HepG2 (cell line): ENCODE measurements around the gene BOLL. TPM values are rescaled to one million over a fixed set of nuclear protein-coding genes. Genes with fewer than 3 reads are reported as not detected.
A peak's percentile ranks its signal among the peaks of the same experiment; 100 is the strongest.

Experiments used
- ARID4A ChIP-seq: sonication (generic); formaldehyde crosslinking; IDR thresholded peaks from 2 replicates; pipeline ENCODE4 v1.5.0; 2020; ENCODE audit warnings: mild to moderate bottlenecking, missing genetic modification reagents, borderline replicate concordance
- FOXO4 ChIP-seq: sonication (generic); formaldehyde crosslinking; conservative IDR thresholded peaks from 2 replicates; pipeline ENCODE4 v1.8.1; 2023; ENCODE audit warnings: missing genetic modification reagents
- HDAC2 ChIP-seq: sonication (generic); formaldehyde crosslinking; IDR thresholded peaks from 2 replicates; pipeline ENCODE4 v1.4.0; 2020; ENCODE audit warnings: missing genetic modification reagents
- KAT2B ChIP-seq: fragments of 150-350 bp; IDR thresholded peaks from 2 replicates; pipeline ENCODE4 v1.6.1; 2014; ENCODE audit warnings: low read depth, low read length, borderline replicate concordance
- MAF1 ChIP-seq: sonication (generic); formaldehyde crosslinking; IDR thresholded peaks from 2 replicates; pipeline ENCODE4 v1.5.0; 2020; ENCODE audit warnings: missing genetic modification reagents, borderline replicate concordance
- MLLT10 ChIP-seq: sonication (generic); formaldehyde crosslinking; IDR thresholded peaks from 2 replicates; pipeline ENCODE4 v1.4.0; 2020; ENCODE audit warnings: missing genetic modification reagents
- NFIB ChIP-seq: sonication (generic); formaldehyde crosslinking; IDR thresholded peaks from 2 replicates; pipeline ENCODE4 v1.9.0; 2021; ENCODE audit warnings: missing genetic modification reagents, mild to moderate bottlenecking, borderline replicate concordance
- NPAS2 ChIP-seq: sonication (generic); formaldehyde crosslinking; IDR thresholded peaks from 2 replicates; pipeline ENCODE4 v1.8.0; 2022; ENCODE audit warnings: mild to moderate bottlenecking, missing genetic modification reagents, borderline replicate concordance
- POLR2AphosphoS2 ChIP-seq: IDR thresholded peaks from 2 replicates; pipeline ENCODE4 v1.6.1; 2011; ENCODE audit warnings: low read depth, low read length, improper control_type of control experiment
- PRDM4 ChIP-seq: sonication (generic); formaldehyde crosslinking; IDR thresholded peaks from 2 replicates; pipeline ENCODE4 v1.9.0; 2021; ENCODE audit warnings: missing genetic modification reagents, borderline replicate concordance
- RORA ChIP-seq: sonication (generic); formaldehyde crosslinking; IDR thresholded peaks from 2 replicates; pipeline ENCODE4 v1.5.0; 2020; ENCODE audit warnings: mild to moderate bottlenecking, missing genetic modification reagents, moderate library complexity
- SNAPC2 ChIP-seq: sonication (generic); formaldehyde crosslinking; IDR thresholded peaks from 2 replicates; pipeline ENCODE4 v1.8.1; 2022; ENCODE audit warnings: mild to moderate bottlenecking, missing genetic modification reagents
- U2AF2 ChIP-seq: fragments of 200-400 bp; formaldehyde crosslinking; IDR thresholded peaks from 2 replicates; pipeline ENCODE4 v1.6.1; 2017; ENCODE audit warnings: low read depth, mild to moderate bottlenecking, low read length
- ZFAT ChIP-seq: sonication (generic); formaldehyde crosslinking; conservative IDR thresholded peaks from 2 replicates; pipeline ENCODE4 v1.8.1; 2023; ENCODE audit warnings: missing genetic modification reagents, inconsistent platforms
- ZKSCAN5 ChIP-seq: sonication (generic); formaldehyde crosslinking; IDR thresholded peaks from 2 replicates; pipeline ENCODE4 v1.5.1; 2020; ENCODE audit warnings: mild to moderate bottlenecking, missing genetic modification reagents
- ZNF317 ChIP-seq: sonication (generic); formaldehyde crosslinking; IDR thresholded peaks from 2 replicates; pipeline ENCODE4 v1.5.0; 2020; ENCODE audit warnings: mild to moderate bottlenecking, missing genetic modification reagents
- ZNF430 ChIP-seq: sonication (generic); formaldehyde crosslinking; IDR thresholded peaks from 2 replicates; pipeline ENCODE4 v1.9.0; 2021; ENCODE audit warnings: mild to moderate bottlenecking, missing genetic modification reagents
- ZNF460 ChIP-seq: sonication (generic); formaldehyde crosslinking; IDR thresholded peaks from 2 replicates; pipeline ENCODE4 v1.5.1; 2020; ENCODE audit warnings: missing genetic modification reagents, mild to moderate bottlenecking, borderline replicate concordance
- ZNF580 ChIP-seq: IDR thresholded peaks from 2 replicates; pipeline ENCODE4 v1.6.1; 2016; ENCODE audit warnings: low read depth, borderline replicate concordance
- ZNF83 ChIP-seq: sonication (generic); formaldehyde crosslinking; IDR thresholded peaks from 2 replicates; pipeline ENCODE4 v1.4.0; 2020; ENCODE audit warnings: missing genetic modification reagents, mild to moderate bottlenecking, borderline replicate concordance
- ZSCAN29 ChIP-seq: sonication (generic); formaldehyde crosslinking; conservative IDR thresholded peaks from 2 replicates; pipeline ENCODE4 v1.4.0; 2020; ENCODE audit warnings: mild to moderate bottlenecking, missing genetic modification reagents
- polyA plus RNA-seq, 8 experiments: library from polyadenylated mRNA; depleted of rRNA in 3 of 8; stranded (reverse) in 7 of 8; unstranded in 1 of 8; fragments of >200 nt; fragmentation: Illumina TruSeq in 4 of 8; extraction: Trizol in 4 of 8; gene quantifications; 2 replicates each; pipeline versions ENCODE4 v1.2.1 to v1.2.3, GENCODE V29; 2011 to 2016; ENCODE audit warnings: low read depth in 4 of 8, missing spikeins in 1 of 8, mixed read lengths in 1 of 8; ENCODE audit not compliant: insufficient read depth in 1 of 8
- total RNA-seq, 5 experiments: library from RNA; depleted of rRNA; stranded (reverse); fragments of >200 nt; fragmentation: Illumina TruSeq; extraction: Trizol; gene quantifications; 2 replicates each; pipeline ENCODE4 v1.2.3, GENCODE V29; 2016; ENCODE audit warnings: low read depth in 1 of 5

The BOLL gene
- total and polyA plus RNA-seq, 2 of the 13 experiments (the other 11 are each of a cell fraction or from before 2014, with no cell fraction given): not detected

GRCh38 chr2:197705121-197705911 lies 79.8 kb downstream of the BOLL start, which contains the start of gene MARS2 (continued):
- peak; percentile 99 for TF ChIP-seq ARID4A (CRISPR knock-in tag)
- TF ChIP-seq U2AF2: peak; percentile 47; the same call in 1 of the 2 replicates
- peak; percentile 73 for TF ChIP-seq HDAC2 (CRISPR knock-in tag)
- no peak for TF ChIP-seq SNAPC2 (CRISPR knock-in tag)
- no peak for TF ChIP-seq NPAS2
- no peak for TF ChIP-seq MLLT10 (CRISPR knock-in tag)
- TF ChIP-seq PRDM4: no peak
- no peak for TF ChIP-seq ZSCAN29 (CRISPR knock-in tag)
- TF ChIP-seq POLR2AphosphoS2: no peak
- peak; percentile 85 for TF ChIP-seq ZNF317 (CRISPR knock-in tag)
- no peak for TF ChIP-seq KAT2B
- no peak; the same call in 1 of the 2 replicates for TF ChIP-seq ZNF430
- 0 out of 2 replicates have a peak, but pooled peaks have one; percentile 2 for TF ChIP-seq FOXO4 (CRISPR knock-in tag)
- TF ChIP-seq ZNF460 (CRISPR knock-in tag): no peak; the same call in 1 of the 2 replicates
- TF ChIP-seq RORA: no peak
- no peak for TF ChIP-seq ZKSCAN5
- no peak for TF ChIP-seq ZFAT (CRISPR knock-in tag)
- TF ChIP-seq ZNF580: peak; percentile 64; the same call in 1 of the 2 replicates
- 0 out of 2 replicates have a peak, but pooled peaks have one; percentile 14 for TF ChIP-seq MAF1 (CRISPR knock-in tag)
- TF ChIP-seq NFIB: no peak
- no peak for TF ChIP-seq ZNF83
